ENCODE data around the gene LDLRAD2.

LDLRAD2 gene

DNA sequence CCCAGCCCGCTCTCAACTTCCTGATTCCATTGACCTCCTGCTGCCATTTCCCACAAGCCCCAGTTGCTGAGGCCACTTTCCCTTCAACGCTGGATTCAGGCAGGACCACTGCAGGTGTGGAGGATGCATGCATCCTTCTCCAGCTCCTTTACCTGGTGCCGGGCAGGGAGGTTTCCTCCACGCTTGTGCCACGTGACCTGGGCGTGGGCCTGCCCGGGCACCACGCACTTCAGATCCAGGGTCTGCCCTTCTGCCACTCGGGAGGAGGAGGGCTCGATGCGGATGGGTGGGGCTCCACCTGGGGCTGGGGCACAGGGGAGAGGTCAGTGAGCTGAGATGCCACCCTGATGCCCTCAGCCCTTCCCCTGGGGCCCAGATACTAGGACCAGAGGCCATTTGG, 31.9 kb downstream of the LDLRAD2 start:
- no peak for DNase-seq

DNA sequence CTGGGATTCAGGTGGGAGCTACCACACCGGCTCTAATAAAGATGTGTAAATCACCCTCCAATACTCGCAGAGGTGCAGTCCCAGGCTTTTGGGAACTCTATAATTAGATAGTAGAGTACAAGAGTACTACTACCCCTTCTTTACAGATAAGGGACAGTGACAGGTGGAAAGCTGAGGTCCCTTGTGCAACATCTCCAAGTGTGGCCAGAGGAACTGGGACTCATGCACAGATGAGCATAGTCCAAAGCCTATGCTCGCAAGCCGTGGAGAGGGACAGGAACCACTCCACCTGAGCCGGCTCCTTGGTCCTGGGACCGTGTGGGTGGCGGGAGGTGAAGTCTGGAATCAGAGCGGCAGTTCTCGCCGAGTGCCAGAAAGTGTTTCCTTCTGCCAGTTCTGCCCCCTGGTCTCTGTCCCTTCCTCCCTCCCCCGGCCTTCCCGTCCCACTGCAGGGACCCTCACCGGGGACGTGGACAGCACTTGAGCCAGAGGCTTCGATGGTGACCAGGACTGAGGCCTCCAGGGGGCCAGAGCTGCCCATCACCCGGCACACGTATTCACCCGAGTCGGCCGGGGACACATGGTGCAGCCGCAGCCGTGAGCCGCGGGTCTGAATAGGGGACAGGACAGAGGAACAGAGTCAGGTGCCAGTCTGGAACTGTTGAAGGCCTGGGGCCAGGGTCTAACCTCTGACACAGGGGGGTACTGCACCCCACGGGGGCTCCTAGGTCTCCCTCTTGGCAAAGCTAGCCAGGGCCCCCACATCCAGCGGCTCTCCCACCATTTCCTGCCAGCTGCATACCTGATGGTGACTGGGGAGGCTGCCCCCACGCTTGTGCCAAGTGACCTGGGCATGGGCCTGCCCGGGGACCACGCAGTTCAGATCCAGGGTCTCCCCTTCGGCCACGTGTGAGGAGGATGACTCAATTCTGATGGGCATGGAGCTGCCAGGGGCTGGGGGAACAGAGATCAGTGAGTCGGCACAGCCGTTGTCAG, 33.9 kb downstream of the LDLRAD2 start:
- DNase-seq: no peak

DNA sequence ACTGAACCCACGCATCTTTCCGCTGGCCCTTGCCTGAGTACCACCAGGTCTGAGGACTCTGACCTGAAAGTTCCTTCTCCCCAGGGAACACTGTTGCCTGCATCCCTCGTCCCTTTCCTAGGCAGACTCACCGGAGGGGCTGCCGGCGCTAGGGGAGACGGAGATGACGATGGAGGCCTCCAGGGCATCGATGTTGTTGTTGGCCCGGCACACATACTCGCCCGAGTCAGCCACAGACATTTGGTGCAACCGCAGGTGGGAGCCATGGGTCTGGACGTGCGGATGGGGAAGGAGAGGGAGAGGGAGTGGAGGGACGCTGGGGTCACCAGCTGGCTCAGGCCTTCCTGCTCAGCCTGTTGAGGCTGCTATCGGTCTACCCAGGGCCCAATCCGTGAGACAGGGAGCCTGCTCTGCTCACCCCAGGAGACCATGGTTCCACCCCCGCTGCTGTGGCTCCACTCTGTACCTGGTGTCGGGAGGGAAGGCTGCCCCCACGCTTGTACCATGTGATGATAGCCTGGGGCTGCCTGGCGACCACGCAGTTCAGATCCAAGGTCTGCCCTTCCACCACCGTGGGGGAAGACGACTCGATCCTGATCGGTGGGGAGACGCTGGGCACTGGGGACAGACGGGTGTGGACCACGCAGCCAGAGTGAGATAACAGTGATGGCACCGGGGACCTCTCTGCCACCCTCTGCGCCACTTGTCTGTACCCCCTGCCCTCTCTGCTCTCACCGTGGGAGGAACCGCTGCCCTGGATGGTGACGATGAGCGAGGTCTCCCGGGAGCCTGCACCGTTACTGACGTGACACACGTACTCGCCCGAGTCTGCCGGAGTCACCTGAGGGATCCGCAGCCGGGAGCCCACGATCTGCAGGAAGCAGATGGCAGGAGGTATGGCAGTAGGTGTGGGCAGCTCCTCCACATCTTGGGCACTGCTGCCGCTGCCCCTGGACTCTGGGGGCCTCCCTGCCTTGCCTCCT, 35.4 kb downstream of the LDLRAD2 start:
- no peak for DNase-seq

DNA sequence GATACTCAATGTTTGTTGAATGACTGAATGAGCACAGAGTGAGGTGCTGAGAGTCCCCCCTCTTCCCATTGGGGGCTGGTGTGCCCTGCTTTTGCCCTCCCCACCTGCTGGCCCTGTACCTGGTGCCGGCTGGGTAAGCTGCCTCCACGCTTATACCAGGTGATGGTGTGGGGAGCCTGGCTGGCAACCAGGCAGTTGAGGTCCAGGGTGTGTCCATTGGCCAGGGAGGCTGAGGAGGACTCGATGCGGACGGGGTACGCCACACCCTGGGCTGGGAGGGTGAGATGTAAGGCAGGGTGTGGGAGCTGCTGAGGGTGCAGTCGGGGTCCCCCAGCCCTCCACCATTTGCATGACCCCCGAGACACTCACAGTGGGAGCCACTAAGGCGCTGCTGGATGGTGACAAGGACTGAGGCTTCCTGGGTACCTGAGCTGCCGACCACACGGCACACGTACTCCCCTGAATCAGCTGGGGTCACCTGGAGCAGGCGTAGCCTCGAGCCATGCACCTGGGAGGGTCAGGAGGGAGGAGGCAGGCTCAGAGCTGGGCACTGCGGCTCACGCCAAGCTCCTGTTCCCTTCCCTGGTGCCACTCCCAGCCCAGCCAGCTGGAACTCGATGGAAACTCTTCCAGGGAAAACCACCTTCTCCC, 36.6 kb downstream of the LDLRAD2 start:
- no peak for DNase-seq

DNA sequence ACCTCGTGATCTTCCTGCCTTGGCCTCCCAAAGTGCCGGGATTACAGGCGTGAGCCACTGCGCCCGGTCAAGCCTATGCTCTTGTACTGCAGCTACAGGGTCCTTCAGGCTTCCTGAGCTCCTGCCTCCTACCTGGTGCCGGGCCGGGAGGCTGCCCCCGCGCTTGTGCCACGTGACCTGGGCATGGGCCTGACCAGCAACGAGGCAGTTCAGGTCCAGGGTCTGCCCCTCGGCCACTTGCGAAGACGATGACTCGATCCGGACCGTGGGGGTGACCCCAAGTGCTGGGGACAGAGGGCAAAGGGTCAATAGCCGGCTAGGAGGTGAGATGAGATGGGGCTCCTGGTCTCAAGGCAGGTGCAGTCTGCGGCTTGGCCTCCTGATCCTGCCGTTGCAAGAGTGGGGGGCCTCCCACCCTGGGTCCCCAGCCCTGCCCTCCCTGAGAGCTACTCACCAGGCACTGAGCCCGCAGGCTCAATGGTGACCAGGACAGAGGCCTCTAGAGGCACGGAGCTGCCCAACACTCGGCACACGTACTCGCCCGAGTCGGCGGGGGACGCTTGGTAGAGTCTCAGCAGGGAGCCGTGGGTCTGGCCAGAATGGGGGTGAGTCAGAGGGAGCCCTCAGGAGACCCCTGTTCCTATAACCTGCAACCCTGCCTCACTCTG, 38.0 kb downstream of the LDLRAD2 start:
- DNase-seq: no peak

DNA sequence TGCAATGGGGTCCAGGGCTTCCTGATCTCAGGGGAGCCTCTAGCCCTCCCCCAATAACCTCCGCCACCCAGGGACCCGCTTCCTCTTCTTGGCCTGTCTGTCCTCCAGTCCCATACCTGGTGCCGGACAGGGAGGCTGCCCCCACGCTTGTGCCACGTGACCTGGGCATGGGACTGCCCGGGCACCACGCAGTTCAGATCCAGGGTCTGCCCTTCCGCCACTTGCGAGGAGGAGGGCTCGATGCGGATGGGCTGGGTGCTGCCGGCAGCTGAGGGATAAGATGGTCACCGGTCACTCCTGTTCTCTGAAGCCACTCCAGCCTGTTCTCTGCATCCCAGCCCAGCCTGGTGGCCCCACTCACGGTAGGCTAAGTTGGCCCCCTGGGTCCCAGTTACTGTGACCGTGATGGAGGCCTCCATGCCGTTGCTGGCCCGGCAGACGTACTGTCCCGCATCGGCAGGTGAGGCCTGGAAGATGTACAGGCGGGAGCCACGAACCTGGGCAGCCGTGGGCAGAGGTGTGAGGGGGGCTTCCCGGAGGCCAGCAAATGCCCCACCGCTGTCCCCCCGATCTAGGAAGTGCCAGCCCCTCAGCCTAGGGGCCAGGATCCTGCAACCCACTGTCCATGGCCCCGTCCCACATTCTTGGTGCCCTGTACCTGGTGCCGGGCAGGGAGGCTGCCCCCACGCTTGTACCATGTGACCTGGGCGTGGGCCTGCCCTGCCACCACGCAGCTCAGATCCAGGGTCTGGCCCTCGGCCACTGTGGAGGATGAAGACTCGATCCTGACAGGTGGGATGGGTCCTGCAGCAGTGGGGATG, 39.6 kb downstream of the LDLRAD2 start:
- no peak for DNase-seq

DNA sequence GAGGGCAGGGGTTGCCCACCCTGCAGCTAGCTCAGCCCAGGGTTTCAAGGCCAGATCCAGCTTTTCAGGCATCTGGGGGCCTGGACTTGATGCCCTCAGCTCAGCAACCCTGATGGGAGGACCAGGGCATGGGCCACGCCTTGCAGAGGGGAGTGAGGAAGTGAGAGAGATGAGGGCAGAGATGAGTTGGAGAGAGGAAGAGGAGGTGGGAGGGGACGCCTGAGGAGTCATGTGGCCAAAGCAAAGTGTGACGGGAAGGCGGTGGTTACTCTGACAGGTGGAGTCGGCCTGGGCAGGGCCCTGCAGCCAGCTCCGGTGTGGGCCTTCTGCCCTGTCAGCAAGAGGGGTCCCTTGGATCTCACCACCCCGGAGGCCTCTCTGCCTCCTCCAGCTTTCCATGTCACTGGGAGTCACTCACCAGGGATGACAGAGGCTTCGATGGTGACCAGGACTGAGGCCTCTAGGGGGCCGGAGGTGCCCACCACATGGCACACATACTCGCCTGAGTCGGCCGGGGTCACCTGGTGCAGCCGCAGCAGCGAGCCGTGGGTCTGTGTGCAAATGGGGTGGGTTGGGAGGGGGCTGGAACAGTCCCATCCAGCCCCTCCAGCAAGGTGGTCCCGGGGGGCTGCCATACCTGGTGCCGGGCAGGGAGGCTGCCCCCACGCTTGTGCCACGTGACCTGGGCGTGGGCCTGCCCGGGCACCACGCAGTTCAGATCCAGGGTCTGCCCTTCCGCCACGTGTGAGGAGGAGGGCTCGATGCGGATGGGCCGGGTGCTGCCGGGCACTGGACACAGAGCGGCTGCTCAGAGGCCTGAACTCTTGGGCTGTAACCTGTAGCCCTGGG, 40.4 kb downstream of the LDLRAD2 start:
- DNase-seq: no peak

DNA sequence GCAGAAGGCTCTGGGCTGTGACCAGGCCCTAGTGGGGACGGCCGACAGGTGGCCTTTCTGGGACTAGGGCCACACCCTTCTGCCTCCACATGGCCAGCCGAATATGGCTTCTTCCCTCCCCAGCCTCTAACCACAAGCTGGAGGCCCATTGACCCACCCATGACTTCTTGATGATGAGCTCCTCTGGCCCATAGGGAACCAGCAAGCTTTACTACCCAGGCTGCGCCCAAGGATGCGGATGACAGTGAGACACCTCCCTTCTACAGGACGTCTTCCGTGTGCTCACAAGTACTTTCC, 41.0 kb downstream of the LDLRAD2 start:
- DNase-seq: no peak

DNA sequence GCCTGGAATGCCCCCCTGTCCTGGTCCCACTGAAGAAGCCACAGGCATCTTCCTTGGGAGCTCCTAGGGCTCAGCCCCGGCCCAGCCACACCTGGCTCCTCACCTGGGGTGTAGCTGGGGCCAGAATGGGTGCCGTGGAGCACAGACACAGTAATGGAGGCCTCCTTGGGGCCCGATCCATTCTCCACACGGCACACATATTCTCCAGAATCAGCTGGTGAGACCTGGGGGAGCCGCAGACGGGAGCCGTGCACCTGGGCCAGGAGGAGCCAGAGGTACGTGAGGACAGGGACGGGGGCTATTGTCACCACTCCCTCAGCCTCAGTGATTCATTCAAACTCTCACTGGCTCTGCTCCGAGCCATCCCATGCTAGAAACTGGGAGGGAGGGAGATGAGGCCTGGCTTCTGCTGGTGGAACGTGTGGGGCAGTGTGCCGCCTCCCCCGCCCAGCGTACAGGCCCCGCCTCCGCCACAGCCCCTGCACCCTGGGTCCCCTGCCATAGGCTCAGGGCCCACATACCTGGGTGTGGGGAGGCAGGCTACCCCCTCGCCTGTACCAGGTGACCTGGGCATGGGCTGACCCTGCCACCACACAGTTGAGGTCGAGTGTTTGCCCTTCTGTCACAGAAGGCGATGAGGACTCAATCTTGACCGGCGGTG, 42.2 kb downstream of the LDLRAD2 start:
- DNase-seq: no peak

DNA sequence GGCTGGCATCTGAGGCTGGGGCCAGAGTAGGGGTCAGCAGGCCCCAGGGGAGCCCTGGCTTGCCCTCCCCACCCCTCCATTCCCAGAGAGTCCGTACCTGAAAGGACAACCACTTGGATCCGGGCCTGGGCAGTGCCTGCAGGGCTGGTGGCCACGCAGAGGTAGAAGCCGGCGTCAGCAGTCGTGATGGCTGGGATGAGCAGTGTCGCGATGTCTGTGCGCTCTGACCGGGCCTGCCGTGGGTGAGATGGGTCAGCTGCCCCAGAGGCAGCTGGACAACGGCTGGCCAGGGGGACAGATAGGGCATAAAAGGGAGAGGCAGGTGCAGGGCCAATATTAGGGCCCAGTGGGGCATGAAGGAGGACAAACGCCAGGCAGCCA, 42.7 kb downstream of the LDLRAD2 start:
- DNase-seq: no peak

DNA sequence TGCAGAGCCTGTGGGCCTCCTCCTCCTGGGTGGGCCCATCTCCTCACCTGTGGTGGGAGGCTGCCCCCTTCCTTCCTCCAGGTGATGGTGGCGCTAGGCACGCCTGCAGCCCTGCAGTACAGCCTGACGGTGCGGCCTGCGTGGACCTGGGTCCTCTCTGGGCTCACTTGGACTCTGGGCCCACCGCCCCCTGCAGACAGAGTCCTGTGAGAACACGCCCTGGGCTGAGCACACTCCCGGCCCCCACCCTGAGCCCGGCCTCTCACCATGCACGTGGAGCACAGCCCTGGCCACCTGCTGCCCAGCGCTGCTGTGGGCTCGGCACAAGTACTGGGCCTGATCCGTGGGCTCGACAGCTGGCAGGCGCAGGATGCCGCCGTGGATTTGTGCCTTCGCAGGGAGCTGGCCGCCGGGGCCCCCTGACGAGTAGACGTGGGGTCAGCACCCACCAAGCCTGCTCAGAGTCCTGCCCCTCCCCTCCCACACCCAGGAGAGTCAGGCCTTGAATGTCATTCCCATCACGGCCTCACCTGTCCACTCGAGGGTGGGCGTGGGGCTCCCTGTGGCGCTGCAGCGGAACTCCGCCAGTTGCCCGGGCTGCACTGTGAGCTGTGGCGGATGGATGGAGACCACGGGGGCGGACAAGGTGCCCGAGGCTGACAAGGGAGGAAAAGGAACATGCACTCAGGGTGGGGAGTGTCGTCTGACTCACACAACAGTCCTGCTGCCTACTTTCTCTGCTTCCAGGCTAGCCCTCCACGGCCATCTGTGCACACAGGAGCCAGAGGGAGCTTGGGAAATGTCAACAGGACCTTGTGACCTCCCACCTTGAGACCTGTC, 43.4 kb downstream of the LDLRAD2 start:
- DNase-seq: no peak

DNA sequence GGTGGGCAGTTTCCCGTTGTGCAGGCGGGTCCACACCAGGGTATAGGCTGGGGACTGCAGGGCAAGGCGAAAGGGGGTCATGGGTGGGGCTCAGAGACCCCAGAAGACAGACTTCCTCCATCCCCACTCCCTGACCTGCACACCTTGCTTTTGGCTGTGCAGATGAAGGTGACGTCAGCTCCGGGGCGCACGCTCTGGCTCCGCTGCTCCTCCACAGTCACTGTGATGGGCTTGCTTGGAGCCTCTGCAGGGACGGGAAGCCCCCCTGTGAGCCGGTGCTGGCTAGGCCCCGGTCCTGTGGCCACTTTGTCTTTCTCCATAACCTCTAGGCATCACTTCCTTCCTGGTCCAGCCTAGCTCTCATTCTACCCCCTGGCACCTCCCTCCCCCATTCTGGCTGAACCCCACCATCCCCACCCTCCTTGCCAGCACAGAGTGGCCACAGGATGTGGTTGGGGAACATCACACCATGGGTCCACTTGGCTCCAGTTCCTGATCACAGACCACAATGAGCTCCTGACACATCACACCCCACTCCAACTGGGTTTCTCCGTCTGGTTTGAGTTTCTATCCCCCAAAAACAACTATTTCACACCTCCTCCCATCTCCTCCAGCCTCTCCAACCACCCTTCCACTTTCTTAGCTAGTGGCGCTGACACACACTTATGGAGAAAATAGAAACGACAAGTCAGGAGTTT, 45.2 kb downstream of the LDLRAD2 start:
- DNase-seq: no peak

DNA sequence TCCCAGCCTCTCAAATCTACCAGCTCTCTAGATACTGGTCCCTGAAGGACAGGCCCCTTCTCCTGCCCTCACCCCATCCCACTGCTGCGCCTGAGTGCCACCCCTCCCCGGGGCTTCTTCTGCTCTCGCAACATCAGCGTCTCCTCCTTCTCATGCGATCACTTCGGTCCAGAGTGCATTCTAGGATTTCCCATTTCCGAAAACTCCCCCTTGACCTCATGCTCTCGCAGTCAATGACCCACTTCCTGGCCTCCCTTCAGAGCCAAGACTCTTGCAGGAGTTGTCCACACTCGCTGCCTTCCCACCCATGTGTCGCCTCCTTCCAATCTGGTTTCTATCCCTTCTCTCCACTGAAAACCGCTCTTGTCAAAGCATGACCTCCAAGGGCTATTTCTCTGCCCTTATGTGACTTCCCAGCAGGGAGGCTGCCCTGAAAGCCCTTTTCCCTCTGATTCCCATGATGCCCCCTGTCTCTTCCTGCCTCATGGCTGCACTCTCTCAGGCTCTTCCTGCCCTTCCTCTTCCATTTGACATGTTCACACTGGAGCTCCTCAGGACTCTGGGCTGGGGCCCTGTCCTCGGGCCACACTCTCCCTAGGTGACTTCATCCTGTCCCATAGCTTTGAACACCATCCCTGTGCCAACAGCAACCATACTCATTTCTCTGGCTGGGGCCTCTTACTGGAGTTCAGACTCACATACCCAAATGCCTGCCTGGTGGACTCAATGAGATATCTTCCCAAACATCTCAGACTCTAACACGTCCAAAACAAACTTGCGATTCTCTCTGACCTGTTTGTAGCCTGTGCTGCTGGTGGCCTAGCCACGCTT, 46.0 kb downstream of the LDLRAD2 start:
- no peak for DNase-seq

DNA sequence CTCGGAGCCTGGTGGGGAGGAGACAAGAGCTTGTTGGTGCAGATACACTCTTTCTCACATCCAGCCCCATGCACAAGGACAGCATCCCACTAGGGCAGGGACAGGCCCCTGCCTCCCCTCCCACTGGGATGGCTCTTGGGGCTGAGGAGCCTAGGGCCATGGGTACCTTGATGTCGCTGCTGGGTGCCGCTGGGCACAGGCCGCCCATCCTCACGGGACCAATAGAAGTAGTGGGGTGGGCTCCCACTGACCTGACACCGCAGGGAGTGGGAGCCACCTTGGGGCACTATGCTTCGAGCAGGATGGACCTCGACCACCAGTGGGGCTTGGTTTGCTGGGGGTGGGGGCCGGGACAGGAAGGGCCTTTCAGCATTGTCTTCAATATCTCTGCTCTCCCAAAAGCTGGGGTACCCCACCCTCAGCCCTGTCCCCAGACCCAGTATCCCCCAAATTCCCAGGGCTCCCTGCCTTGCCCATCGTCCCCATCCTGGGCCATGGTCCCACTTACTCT, 47.7 kb downstream of the LDLRAD2 start:
- no peak for DNase-seq

DNA sequence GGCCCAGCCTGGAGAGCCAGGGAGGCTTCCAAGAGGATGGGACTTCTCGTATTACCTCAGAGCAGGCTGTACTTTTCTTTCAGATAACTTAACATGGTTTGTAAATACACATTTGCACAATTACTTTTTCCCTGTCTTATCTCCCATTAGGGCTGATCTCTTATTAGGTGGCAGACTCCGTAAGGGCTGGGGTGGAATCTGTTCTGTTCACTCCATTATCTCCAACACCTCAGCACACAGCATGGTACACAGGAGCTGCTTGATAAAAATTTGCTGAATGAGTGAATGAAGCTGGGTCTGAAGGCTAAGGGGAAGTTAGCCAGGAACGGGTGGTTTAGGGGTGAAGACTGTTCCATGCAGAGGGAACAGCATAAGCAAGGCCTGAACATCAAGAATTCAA, 48.9 kb downstream of the LDLRAD2 start:
- no peak for DNase-seq

DNA sequence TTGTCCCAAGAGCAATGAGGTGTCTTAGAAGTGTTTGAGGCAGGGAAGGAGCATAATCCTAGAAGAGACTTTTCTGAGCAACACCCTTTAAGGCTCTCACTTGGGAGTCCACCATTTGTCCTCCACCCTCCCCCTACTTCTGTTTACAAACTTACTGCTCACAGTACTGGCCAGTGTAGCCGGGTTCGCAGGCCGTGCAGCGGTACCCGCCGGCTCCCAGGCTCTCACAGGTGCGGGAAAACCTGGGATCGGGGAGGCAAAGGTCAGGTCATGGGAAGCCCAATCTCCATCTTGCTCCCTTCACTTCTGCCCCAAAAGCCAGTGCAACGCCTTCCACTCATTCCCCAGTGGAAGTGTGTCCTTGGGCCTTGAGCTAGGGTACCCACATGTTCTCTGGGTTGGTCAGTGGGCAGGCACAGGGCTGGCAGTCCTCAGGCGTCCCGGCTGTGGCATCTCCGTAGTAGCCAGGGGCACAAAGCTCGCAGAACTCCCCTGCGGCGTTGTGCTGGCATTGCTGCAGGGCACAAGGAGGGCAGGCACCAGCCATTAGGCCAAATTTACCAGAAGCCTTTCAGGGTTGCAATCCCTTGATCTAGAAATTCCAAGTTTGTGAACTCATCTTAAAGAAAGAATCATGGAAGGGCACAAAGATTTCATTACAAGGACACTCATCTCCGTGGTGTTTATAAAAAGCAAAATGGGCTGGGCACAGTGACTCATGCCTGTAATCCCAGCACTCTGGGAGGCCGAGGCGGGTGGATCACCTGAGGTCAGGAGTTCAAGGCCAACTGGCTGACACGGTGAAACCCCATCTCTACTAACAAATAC, 49.8 kb downstream of the LDLRAD2 start:
- DNase-seq: no peak

DNA sequence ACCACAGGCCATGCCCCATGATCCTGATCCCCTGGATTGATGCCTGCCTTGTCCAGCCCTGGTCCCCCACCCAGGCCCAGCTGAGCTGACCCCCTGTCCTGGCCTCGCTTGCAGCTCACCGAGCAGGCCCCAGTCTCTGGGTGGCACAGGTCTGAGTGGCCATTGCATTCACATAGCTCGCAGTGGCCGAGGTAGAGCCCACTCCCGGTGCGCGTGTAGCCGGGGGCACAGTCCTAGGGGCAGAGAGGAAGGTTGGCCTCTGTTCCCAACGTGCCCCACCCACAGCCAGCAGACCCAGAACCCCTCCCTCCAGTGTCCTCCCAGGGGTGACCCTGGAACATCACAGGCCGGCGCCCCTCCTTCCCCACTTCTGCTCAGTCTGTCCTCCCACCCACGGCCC, 51.9 kb downstream of the LDLRAD2 start:
- DNase-seq: no peak
